GM21528 (cell line): ENCODE results near the gene CNMD.
"Not testable (repeated sequence)": the region's sequence is repeated elsewhere in the genome, so short reads cannot be mapped to it uniquely, and the experiment has no call there.

ENCODE experiments used
- ATAC-seq: cut with Tn5 transposase; IDR thresholded peaks from one replicate; pipeline ENCODE4 v1.9.1; 2021; ENCODE audit warnings: mild to moderate bottlenecking, moderate library complexity; ENCODE audit not compliant: unreplicated experiment, low FRiP score

Gene CNMD

GRCh38 chr13:52696566-52696965 is 43.1 kb downstream of the CNMD start:
- ATAC-seq: no peak

GRCh38 chr13:52695856-52696255 is 43.8 kb downstream of the CNMD start:
- no peak for ATAC-seq

GRCh38 chr13:52686376-52686775 is 53.2 kb downstream of the CNMD start:
- no peak for ATAC-seq

- not testable (repeated sequence) for ATAC-seq
Measured at GRCh38 chr13:52685806-52686205, 53.8 kb downstream of the CNMD start.

GRCh38 chr13:52677823-52678222 is 61.8 kb downstream of the CNMD start:
- ATAC-seq: no peak

- ATAC-seq: no peak
Measured at GRCh38 chr13:52673465-52673864, 66.2 kb downstream of the CNMD start.

- ATAC-seq: no peak
Measured at GRCh38 chr13:52670726-52671125, 68.9 kb downstream of the CNMD start.

- ATAC-seq: no peak
Measured at GRCh38 chr13:52669677-52670076, 69.9 kb downstream of the CNMD start.

- ATAC-seq: no peak
Measured at GRCh38 chr13:52665325-52665724, 74.3 kb downstream of the CNMD start.

GRCh38 chr13:52664272-52664671 is 75.3 kb downstream of the CNMD start:
- no peak for ATAC-seq

GRCh38 chr13:52659340-52659739 is 80.3 kb downstream of the CNMD start:
- no peak for ATAC-seq
